Spleen (tissue), 11 donors: ENCODE results near the gene WDR54. TPM values are rescaled to one million over a fixed set of nuclear protein-coding genes. Genes with fewer than 3 reads are reported as not detected.

Experiments
- DNase-seq: peaks from one replicate; pipeline ENCODE4 v3.0.0-alpha.2; 2020
- H3K27ac ChIP-seq, 8 donors: fragments of 200-600 bp; sonication (generic) in 7 of 8; 1 replicate in 4 of 8; 2 replicates in 4 of 8; pipeline versions ENCODE4 v1.5.0 to v1.8.0; 2016 to 2021; ENCODE audit warnings: inconsistent platforms in 4 of 8, mild to moderate bottlenecking in 4 of 8, moderate library complexity in 1 of 8
- H3K27me3 ChIP-seq, 7 donors: fragments of 200-600 bp; sonication (generic) in 6 of 7; replicated peaks in 1 of 7; 1 replicate in 4 of 7; 2 replicates in 3 of 7; pipeline versions ENCODE4 v1.5.0 to v1.8.0; 2016 to 2021; ENCODE audit warnings: inconsistent platforms in 3 of 7, mild to moderate bottlenecking in 1 of 7
- H3K36me3 ChIP-seq, 6 donors: fragments of 200-600 bp; sonication (generic) in 5 of 6; 1 replicate in 4 of 6; 2 replicates in 2 of 6; pipeline versions ENCODE4 v1.5.0 to v1.8.0; 2016 to 2021; ENCODE audit warnings: inconsistent platforms in 2 of 6
- H3K4me1 ChIP-seq, 6 donors: fragments of 200-600 bp; sonication (generic) in 5 of 6; 1 replicate in 3 of 6; 2 replicates in 3 of 6; pipeline versions ENCODE4 v1.5.0 to v1.8.0; 2016 to 2021; ENCODE audit warnings: inconsistent platforms in 3 of 6
- H3K4me3 ChIP-seq, 8 donors: fragments of 200-600 bp; sonication (generic) in 7 of 8; 1 replicate in 4 of 8; 2 replicates in 4 of 8; pipeline versions ENCODE4 v1.5.0 to v1.8.0; 2016 to 2021; ENCODE audit warnings: inconsistent platforms in 4 of 8, mild to moderate bottlenecking in 4 of 8, moderate library complexity in 2 of 8
- H3K9me3 ChIP-seq, 8 donors: fragments of 200-600 bp; sonication (generic) in 7 of 8; 1 replicate in 4 of 8; 2 replicates in 4 of 8; pipeline versions ENCODE4 v1.5.0 to v1.8.0; 2016 to 2021; ENCODE audit warnings: inconsistent platforms in 4 of 8
- CTCF ChIP-seq, 11 experiments: fragments of 200-600 bp in 7 of 11; fragments of 450-650 bp in 4 of 11; sonication (generic) in 4 of 11; IDR thresholded peaks in 8 of 11; conservative IDR thresholded peaks in 3 of 11; 1 replicate in 7 of 11; 2 replicates in 4 of 11; pipeline versions ENCODE4 v1.4.0 to v1.8.0; 2016 to 2021; ENCODE audit warnings: antibody characterized with exemption in 11 of 11, inconsistent platforms in 4 of 11, mild to moderate bottlenecking in 1 of 11
- POLR2A ChIP-seq, 3 donors: fragments of 450-650 bp; IDR thresholded peaks; one replicate each; pipeline ENCODE4 v1.5.1; 2017; ENCODE audit warnings: antibody characterized with exemption in 3 of 3, mild to moderate bottlenecking in 1 of 3
- POLR2AphosphoS5 ChIP-seq, 3 donors: sonication (generic); formaldehyde crosslinking; IDR thresholded peaks; one replicate each; pipeline ENCODE4 v1.5.1; 2017; ENCODE audit warnings: antibody characterized with exemption in 3 of 3
- WGBS, 5 donors: extraction: QIAGEN DNeasy Blood & Tissue Kit in 3 of 5; methylation state at CpG; one replicate each; pipeline versions ENCODE4 v1.1.5 to v1.1.7; 2013 to 2018; 5-methylcytosine and 5-hydroxymethylcytosine counted together
- intact Hi-C: fragments of 100-400 bp; cut with DNase I; formaldehyde crosslinking; loops from one replicate; pipeline ENCODE4 v1.15.0; 2023; ENCODE audit warnings: low total_unique reads
- polyA plus RNA-seq, 3 donors: library from polyadenylated mRNA; stranded (reverse); fragments of 200-250 nt; gene quantifications; one replicate each; pipeline ENCODE4 v1.2.1, GENCODE V29; 2013
- total RNA-seq, 7 donors: library from RNA; depleted of rRNA in 3 of 7; stranded (reverse); fragments of >200 nt in 3 of 7; fragmentation: NEBNext Ultra II Directional in 4 of 7; extraction: Animal tissue kit (Norgen Biotek cat#: 25700) in 4 of 7; gene quantifications; one replicate each; pipeline versions ENCODE4 v1.1.0 to v1.2.1, GENCODE V29; 2016 to 2021
- donor health status: healthy with polysubstance abuse.
- donor health status: DM: no; HTN: no; CAD: no; lungs with moderate emphysema.
- donor health status: DM: no; HTN: no; CAD: no.
- donor health status: Bipolar disorder and iron deficiency.
- donor health status: healthy.
- donor health status: DM: no; HTN: no; CAD: no.
- donor health status: DM: yes; HTN: yes; CAD: no.

Gene WDR54
- total and polyA plus RNA-seq, 10 donors, result 15.1 to 26.0 (median 21.0) TPM

- no peak overlapping the region for H3K4me3 ChIP-seq
- DNase-seq, result no peak
- no peaks in the 10 kb centered on the region for H3K27me3 ChIP-seq
- H3K9me3 ChIP-seq, result no peaks in the 10 kb centered on the region
- H3K36me3 ChIP-seq, result no peaks in the 10 kb centered on the region
- TF ChIP-seq CTCF (IDR thresholded peaks at IDR 0.05 in 8 of 11, conservative IDR thresholded peaks at IDR 0.05 in 3 of 11) (peak in 9 of 11 experiments; percentile 15 to 61 (median 42)), POLR2AphosphoS5 (IDR thresholded peaks at IDR 0.05) (no peak)
- intact Hi-C loops, result no loop called here
- no peak overlapping the region for H3K27ac ChIP-seq
- no peaks in the 10 kb centered on the region for H3K4me1 ChIP-seq
Observed at GRCh38 chr2:74399785-74400184, 21.7 kb upstream of the WDR54 start.

GRCh38 chr2:74401891-74402290, 19.6 kb upstream of the WDR54 start:
- intact Hi-C loops, result no loop called here
- WGBS, 5 donors, result 65 to 87% (median 84%) methylated on average over 2 of the region's 2 CpGs
- H3K27ac ChIP-seq, result no peak overlapping the region
- no peaks in the 10 kb centered on the region for H3K36me3 ChIP-seq
- no peaks in the 10 kb centered on the region for H3K4me1 ChIP-seq
- H3K9me3 ChIP-seq, result no peaks in the 10 kb centered on the region
- H3K27me3 ChIP-seq, result no peaks in the 10 kb centered on the region
- no peak overlapping the region for H3K4me3 ChIP-seq
- no peak for TF ChIP-seq POLR2AphosphoS5 (IDR thresholded peaks at IDR 0.05)
- no peak for TF ChIP-seq POLR2A (IDR thresholded peaks at IDR 0.05)
- TF ChIP-seq CTCF (IDR thresholded peaks at IDR 0.05 in 8 of 11, conservative IDR thresholded peaks at IDR 0.05 in 3 of 11), result no peak
- DNase-seq, result no peak

GRCh38 chr2:74406035-74406434, 15.5 kb upstream of the WDR54 start:
- intact Hi-C loops, result no loop called here
- no peak for TF ChIP-seq CTCF (IDR thresholded peaks at IDR 0.05 in 8 of 11, conservative IDR thresholded peaks at IDR 0.05 in 3 of 11)
- TF ChIP-seq POLR2A (IDR thresholded peaks at IDR 0.05), result no peak
- no peak for TF ChIP-seq POLR2AphosphoS5 (IDR thresholded peaks at IDR 0.05)
- no peak for DNase-seq
- Histone ChIP-seq H3K4me3 (no peak overlapping the region), H3K9me3 (no peaks in the 10 kb centered on the region), H3K27me3 (no peaks in the 10 kb centered on the region), H3K4me1 (no peaks in the 10 kb centered on the region), H3K36me3 (no peaks in the 10 kb centered on the region), H3K27ac (no peak overlapping the region)

- Histone ChIP-seq H3K27ac (no peak overlapping the region), H3K27me3 (no peaks in the 10 kb centered on the region), H3K9me3 (no peaks in the 10 kb centered on the region), H3K4me3 (no peak overlapping the region), H3K36me3 (no peaks in the 10 kb centered on the region), H3K4me1 (no peaks in the 10 kb centered on the region)
- WGBS, 5 donors, result 61 to 92% (median 79%) methylated on average over 5 of the region's 5 CpGs
- TF ChIP-seq POLR2AphosphoS5 (IDR thresholded peaks at IDR 0.05) (no peak), CTCF (IDR thresholded peaks at IDR 0.05 in 8 of 11, conservative IDR thresholded peaks at IDR 0.05 in 3 of 11) (no peak), POLR2A (IDR thresholded peaks at IDR 0.05) (no peak)
- no peak for DNase-seq
- intact Hi-C loops, result no loop called here
Observed at GRCh38 chr2:74407682-74408081, 13.8 kb upstream of the WDR54 start.
